Osteocyte (in vitro differentiated cells): ENCODE results near the gene TTBK2. TPM values are rescaled to one million over a fixed set of nuclear protein-coding genes. Genes with fewer than 3 reads are reported as not detected.

Source experiments
- DNase-seq: peaks from one replicate; pipeline ENCODE4 v3.0.0; 2021; ENCODE audit warnings: mixed read lengths; ENCODE audit not compliant: unreplicated experiment; ENCODE audit errors: extremely low spot score
- H3K27ac Mint-ChIP-seq: one replicate; pipeline ENCODE4 v1.8.0; 2021; ENCODE audit warnings: mild to moderate bottlenecking, mixed read lengths; ENCODE audit not compliant: unreplicated experiment
- H3K27me3 Mint-ChIP-seq: one replicate; pipeline ENCODE4 v1.8.0; 2021; ENCODE audit warnings: mixed read lengths; ENCODE audit not compliant: unreplicated experiment
- H3K36me3 Mint-ChIP-seq: one replicate; pipeline ENCODE4 v1.8.0; 2021; ENCODE audit warnings: mixed read lengths; ENCODE audit not compliant: unreplicated experiment
- H3K4me1 Mint-ChIP-seq: one replicate; pipeline ENCODE4 v1.8.0; 2021; ENCODE audit warnings: mixed read lengths; ENCODE audit not compliant: unreplicated experiment
- H3K4me3 Mint-ChIP-seq: one replicate; pipeline ENCODE4 v1.8.0; 2021; ENCODE audit warnings: mild to moderate bottlenecking, moderate library complexity, mixed read lengths; ENCODE audit not compliant: unreplicated experiment
- H3K9me3 Mint-ChIP-seq: one replicate; pipeline ENCODE4 v1.8.0; 2021; ENCODE audit warnings: mixed read lengths; ENCODE audit not compliant: unreplicated experiment
- total RNA-seq: library from RNA; stranded (reverse); gene quantifications from 2 replicates; pipeline ENCODE4 v1.2.1, GENCODE V29; 2021
- TF ChIP-seq, protein P1 (sequence below): fragments of 200-600 bp; sonication (generic); IDR thresholded peaks from 2 replicates; pipeline ENCODE4 v1.5.0; 2021; ENCODE audit warnings: antibody characterized with exemption, mild to moderate bottlenecking, moderate library complexity

TTBK2 gene
- total RNA-seq, 1 donor from 2014 or later = 23.6 TPM

DNA sequence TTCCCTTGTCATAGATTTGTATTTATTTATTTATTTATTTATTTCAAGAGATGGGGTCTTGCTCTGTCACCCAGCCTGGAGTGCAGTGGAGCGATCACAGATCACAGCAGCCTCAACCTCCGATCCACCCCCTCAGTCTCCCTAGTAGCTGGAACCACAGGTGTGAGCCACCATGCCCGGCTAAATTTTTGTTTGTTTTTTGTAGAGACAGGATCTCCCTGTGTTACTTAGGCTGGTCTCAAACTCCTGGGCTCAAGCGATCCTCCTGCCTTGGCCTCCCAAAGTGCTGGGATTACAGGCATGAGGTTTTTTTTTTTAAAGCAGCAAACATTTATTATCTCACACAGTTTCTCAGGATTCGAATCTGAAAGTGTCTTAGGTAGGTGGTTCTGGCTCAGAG, 2.5 kb downstream of the TTBK2 start:
- TF ChIP-seq, protein P1, sequence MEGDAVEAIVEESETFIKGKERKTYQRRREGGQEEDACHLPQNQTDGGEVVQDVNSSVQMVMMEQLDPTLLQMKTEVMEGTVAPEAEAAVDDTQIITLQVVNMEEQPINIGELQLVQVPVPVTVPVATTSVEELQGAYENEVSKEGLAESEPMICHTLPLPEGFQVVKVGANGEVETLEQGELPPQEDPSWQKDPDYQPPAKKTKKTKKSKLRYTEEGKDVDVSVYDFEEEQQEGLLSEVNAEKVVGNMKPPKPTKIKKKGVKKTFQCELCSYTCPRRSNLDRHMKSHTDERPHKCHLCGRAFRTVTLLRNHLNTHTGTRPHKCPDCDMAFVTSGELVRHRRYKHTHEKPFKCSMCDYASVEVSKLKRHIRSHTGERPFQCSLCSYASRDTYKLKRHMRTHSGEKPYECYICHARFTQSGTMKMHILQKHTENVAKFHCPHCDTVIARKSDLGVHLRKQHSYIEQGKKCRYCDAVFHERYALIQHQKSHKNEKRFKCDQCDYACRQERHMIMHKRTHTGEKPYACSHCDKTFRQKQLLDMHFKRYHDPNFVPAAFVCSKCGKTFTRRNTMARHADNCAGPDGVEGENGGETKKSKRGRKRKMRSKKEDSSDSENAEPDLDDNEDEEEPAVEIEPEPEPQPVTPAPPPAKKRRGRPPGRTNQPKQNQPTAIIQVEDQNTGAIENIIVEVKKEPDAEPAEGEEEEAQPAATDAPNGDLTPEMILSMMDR = no peak
- Mint-ChIP-seq H3K27me3 (no peaks in the 10 kb centered on the region), H3K9me3 (no peaks in the 10 kb centered on the region), H3K4me3 (no peak overlapping the region), H3K4me1 (peaks cover 36% of the 10 kb centered on the region), H3K36me3 (no peaks in the 10 kb centered on the region), H3K27ac (no peak overlapping the region)
- no peak for DNase-seq

DNA sequence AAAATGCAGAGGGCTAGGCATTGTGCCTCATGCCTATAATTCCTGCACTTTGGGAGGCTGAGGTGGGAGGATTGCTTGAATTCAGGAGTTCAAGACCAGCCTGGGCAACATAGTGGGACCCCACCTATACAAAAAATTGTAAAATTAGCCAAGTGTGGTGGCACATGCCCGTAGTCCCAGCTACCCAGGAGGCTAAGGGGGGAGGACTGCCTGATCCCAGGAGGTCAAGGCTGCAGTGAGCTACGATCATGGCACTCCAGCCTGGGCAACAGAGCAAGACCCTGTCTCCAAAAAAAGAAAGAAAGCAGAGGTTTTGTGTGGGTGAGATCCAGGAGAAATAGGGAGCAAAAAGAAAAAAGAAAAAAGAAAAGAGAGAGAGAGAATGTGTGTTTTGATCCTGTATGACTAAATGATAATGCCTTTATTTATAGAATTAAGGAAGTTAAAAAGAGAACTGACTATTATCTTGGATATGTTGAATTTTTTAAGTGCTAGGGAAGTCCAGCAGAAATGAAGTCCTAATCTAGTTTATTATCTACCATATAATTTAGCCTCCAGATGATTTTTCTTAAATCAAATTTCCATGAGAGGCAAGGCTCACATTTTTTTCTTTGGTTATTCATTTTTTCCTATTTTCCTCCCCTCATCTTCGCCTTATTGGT, 4.8 kb downstream of the TTBK2 start:
- TF ChIP-seq, protein P1 = no peak
- H3K4me1 Mint-ChIP-seq = peaks cover 24% of the 10 kb centered on the region
- no peak overlapping the region for H3K4me3 Mint-ChIP-seq
- no peak for DNase-seq
- H3K36me3 Mint-ChIP-seq = no peaks in the 10 kb centered on the region
- no peaks in the 10 kb centered on the region for H3K9me3 Mint-ChIP-seq
- H3K27ac Mint-ChIP-seq = no peak overlapping the region
- H3K27me3 Mint-ChIP-seq = no peaks in the 10 kb centered on the region

DNA sequence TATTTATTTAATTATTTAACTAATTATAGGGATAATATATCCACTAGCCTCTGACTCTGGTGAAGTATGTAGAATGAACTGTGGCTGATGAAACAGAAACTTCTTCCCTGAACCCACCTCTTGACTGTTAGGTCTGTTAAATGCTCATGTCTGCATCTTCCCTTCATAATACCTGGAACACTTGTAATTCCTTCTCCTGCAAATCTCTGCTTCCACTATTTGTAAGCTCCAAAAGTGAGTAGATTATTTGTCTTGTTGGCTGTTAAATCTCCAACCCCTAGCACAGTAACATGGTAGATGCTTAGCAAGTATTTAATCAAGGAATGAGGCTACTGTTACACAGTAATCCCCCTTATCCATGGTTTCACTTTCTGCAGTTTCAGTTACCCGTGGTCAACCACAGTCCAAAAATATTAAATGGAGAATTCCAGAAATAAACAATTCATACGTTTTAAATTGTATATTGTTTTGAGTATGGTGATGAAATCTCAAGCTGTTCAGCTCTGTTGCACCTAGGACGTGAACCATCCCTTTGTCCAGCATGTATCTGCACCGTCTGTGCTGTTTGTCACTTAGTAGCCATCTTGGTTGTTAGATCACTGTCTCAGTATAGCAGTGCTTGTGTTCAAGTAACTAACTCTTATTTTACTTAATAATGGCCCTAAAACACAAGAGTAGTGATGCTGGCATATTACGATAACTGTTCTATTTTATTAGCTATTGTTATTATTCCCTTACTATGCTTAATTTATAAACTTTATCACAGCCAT, 5.7 kb downstream of the TTBK2 start:
- TF ChIP-seq, protein P1 = no peak

DNA sequence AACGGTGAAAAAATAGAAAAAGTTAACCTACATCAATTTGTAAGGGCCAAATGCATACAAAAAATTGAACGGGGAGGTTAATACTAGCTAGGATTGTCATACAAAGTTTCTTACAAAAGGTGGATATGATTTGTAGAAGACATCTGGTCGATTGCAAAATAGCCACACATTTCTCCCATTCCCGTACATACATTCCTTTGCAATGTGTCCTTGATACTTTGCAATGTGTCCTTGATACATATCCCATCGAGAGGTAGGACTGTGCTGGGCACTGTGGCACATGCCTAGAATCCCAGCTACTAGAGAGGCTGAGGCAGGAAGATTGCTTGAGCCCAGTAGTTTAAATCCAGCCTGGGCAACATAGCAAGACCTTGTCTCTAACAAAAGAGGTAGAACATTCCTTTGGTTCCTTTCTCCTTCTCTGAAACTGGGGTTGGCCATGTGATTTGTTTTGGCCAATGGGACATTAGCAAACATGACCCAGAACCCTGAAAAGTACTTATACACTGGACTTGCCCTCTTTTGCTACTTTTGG, 9.5 kb downstream of the TTBK2 start:
- Mint-ChIP-seq H3K4me3 (no peak overlapping the region), H3K27me3 (no peaks in the 10 kb centered on the region), H3K9me3 (no peaks in the 10 kb centered on the region), H3K4me1 (peaks cover 6% of the 10 kb centered on the region), H3K36me3 (no peaks in the 10 kb centered on the region), H3K27ac (no peak overlapping the region)
- no peak for DNase-seq
- TF ChIP-seq, protein P1 = no peak

More for the DNA sequence above, 5.7 kb downstream of the TTBK2 start:
- no peak for DNase-seq
- Mint-ChIP-seq H3K36me3 (no peaks in the 10 kb centered on the region), H3K4me1 (peaks cover 24% of the 10 kb centered on the region), H3K27ac (peak overlapping the region; percentile 23), H3K4me3 (no peak overlapping the region), H3K27me3 (no peaks in the 10 kb centered on the region), H3K9me3 (no peaks in the 10 kb centered on the region)

DNA sequence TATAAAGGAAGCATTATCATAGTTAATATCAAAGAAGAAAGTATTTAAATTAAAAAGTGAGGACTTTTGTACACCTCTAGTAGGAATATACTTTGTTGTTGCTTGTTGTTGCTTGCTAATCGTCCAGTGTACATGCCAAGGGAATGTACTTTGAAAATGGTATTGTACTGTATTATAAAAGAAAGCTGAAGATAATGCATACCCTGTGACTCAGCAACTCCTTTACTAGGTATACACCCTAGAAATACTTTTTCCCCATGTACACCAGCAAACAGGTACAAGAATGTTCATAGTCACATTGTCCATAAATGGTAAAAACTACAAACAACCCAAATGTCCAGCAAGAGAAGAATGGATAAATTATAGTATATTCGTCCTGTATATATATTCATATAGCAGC, 12.0 kb downstream of the TTBK2 start:
- Mint-ChIP-seq H3K9me3 (no peaks in the 10 kb centered on the region), H3K4me1 (peaks cover 1% of the 10 kb centered on the region), H3K27me3 (no peaks in the 10 kb centered on the region), H3K27ac (no peak overlapping the region), H3K36me3 (peaks cover 2% of the 10 kb centered on the region), H3K4me3 (no peak overlapping the region)
- TF ChIP-seq, protein P1 = no peak
- DNase-seq = no peak
